ENCODE measurements around the gene UROC1.

Gene UROC1

GRCh38 chr3:126517986-126518778 lies 609 bp upstream of the UROC1 start:
- in situ Hi-C loops (cut with MboI; ENCODE audit: low sequenced_read_pairs): no loop called here

- in situ Hi-C loops (cut with MboI; ENCODE audit: low sequenced_read_pairs): no loop called here
Measured at GRCh38 chr3:126516936-126517290, 660 bp downstream of the UROC1 start.

GRCh38 chr3:126516152-126516935 lies 1.2 kb downstream of the UROC1 start:
- in situ Hi-C loops (cut with MboI; ENCODE audit: low sequenced_read_pairs): no loop called here

GRCh38 chr3:126515066-126515706 lies 2.4 kb downstream of the UROC1 start:
- in situ Hi-C loops (cut with MboI; ENCODE audit: low sequenced_read_pairs): no loop called here

GRCh38 chr3:126514161-126514560 lies 3.4 kb downstream of the UROC1 start:
- in situ Hi-C loops (cut with MboI; ENCODE audit: low sequenced_read_pairs): no loop called here

- in situ Hi-C loops (cut with MboI; ENCODE audit: low sequenced_read_pairs): no loop called here
Measured at GRCh38 chr3:126512916-126513650, 4.5 kb downstream of the UROC1 start.

- in situ Hi-C loops (cut with MboI; ENCODE audit: low sequenced_read_pairs): no loop called here
Measured at GRCh38 chr3:126512026-126512425, 5.5 kb downstream of the UROC1 start.

- in situ Hi-C loops (cut with MboI; ENCODE audit: low sequenced_read_pairs): no loop called here
Measured at GRCh38 chr3:126511291-126511690, 6.3 kb downstream of the UROC1 start.

GRCh38 chr3:126510308-126510910 lies 7.2 kb downstream of the UROC1 start:
- in situ Hi-C loops (cut with MboI; ENCODE audit: low sequenced_read_pairs): no loop called here

GRCh38 chr3:126509597-126510307 lies 7.8 kb downstream of the UROC1 start:
- in situ Hi-C loops (cut with MboI; ENCODE audit: low sequenced_read_pairs): no loop called here

- in situ Hi-C loops (cut with MboI; ENCODE audit: low sequenced_read_pairs): no loop called here
Measured at GRCh38 chr3:126508564-126508964, 9.0 kb downstream of the UROC1 start.

GRCh38 chr3:126507886-126508285 lies 9.7 kb downstream of the UROC1 start:
- in situ Hi-C loops (cut with MboI; ENCODE audit: low sequenced_read_pairs): no loop called here

- in situ Hi-C loops (cut with MboI; ENCODE audit: low sequenced_read_pairs): no loop called here
Measured at GRCh38 chr3:126503701-126504100, 13.9 kb downstream of the UROC1 start.

- in situ Hi-C loops (cut with MboI; ENCODE audit: low sequenced_read_pairs): no loop called here
Measured at GRCh38 chr3:126502656-126503055, 14.9 kb downstream of the UROC1 start.

GRCh38 chr3:126501736-126502135 lies 15.8 kb downstream of the UROC1 start:
- in situ Hi-C loops (cut with MboI; ENCODE audit: low sequenced_read_pairs): no loop called here

GRCh38 chr3:126501054-126501453 lies 16.5 kb downstream of the UROC1 start:
- in situ Hi-C loops (cut with MboI; ENCODE audit: low sequenced_read_pairs): no loop called here

- in situ Hi-C loops (cut with MboI; ENCODE audit: low sequenced_read_pairs): no loop called here
Measured at GRCh38 chr3:126500016-126500415, 17.6 kb downstream of the UROC1 start.

- in situ Hi-C loops (cut with MboI; ENCODE audit: low sequenced_read_pairs): no loop called here
Measured at GRCh38 chr3:126499401-126499800, 18.2 kb downstream of the UROC1 start.

GRCh38 chr3:126498929-126499328 lies 18.6 kb downstream of the UROC1 start:
- in situ Hi-C loops (cut with MboI; ENCODE audit: low sequenced_read_pairs): no loop called here

- in situ Hi-C loops (cut with MboI; ENCODE audit: low sequenced_read_pairs): no loop called here
Measured at GRCh38 chr3:126498461-126498860, 19.1 kb downstream of the UROC1 start.
